GM21825 (cell line): ENCODE data around the gene PPIB.
"Not testable (repeated sequence)": the region's sequence is repeated elsewhere in the genome, so short reads cannot be mapped to it uniquely, and the experiment has no call there.

Experiments
- ATAC-seq: cut with Tn5 transposase; IDR thresholded peaks from one replicate; pipeline ENCODE4 v1.9.1; 2021; ENCODE audit warnings: mild to moderate bottlenecking, moderate library complexity; ENCODE audit not compliant: unreplicated experiment

The PPIB gene

DNA sequence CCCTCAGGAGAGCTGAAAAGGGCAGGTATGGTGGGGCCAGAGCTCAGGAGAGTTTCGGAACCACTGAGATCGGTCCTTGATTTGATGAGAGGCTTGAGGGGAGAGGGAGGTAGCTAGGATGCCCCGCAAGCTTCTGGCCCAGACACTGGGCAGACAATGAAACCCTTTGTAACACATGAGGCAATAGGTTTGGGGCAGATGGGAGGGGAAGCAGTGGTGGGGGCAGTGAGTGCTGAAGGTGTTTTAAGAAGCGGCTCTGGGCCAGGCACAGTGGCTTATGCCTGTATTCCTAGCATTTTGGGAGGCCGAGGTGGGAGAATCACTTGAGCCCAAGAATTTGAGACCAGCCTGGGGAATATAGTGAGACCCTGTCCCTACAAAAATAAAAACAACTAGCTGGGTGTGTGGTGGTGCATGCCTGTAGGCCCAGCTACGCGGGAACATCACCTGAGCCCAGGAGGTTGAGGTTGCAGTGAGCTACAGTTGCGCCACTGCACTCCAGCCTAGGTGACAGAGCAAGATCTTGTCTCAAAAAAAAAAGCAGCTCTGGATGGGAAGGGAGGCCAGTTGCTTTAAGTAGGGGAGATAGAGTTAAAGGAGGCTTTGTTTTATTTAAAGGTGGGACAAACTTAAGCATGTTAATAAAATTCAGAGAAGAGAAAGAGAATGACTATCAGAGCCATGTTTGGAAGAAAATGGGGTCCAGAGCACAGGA, 20.9 kb downstream of the PPIB start:
- no peak for ATAC-seq

DNA sequence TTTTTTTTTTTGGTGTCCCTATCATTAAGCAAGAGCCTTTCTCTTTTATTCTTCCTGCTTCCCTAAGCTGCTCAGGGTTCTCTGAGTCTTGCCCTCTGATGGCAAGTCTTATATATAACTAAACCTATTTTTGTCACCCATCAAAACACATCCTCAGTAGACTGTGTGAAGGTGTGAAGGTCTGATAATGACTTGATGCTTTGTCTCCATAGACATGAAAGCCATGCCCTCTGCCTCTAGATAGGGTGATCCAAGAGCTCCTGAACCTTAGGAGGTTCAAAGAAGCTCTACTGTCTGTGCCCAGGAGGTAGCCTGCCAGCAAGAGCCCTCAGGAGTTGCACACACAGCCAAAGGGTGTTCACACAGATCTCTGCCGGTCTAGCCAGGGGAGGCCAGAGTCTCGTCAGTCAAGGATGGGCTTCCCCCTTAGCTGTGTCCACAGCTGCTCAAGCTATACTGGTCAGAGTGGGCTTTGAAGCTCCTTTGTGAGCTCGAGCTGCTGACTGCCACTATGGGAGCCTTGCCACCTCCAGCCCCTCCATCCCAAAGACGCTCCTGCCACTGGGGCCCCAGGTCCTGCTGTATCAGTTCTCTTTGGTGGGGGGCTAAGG, 24.4 kb downstream of the PPIB start:
- no peak for ATAC-seq

DNA sequence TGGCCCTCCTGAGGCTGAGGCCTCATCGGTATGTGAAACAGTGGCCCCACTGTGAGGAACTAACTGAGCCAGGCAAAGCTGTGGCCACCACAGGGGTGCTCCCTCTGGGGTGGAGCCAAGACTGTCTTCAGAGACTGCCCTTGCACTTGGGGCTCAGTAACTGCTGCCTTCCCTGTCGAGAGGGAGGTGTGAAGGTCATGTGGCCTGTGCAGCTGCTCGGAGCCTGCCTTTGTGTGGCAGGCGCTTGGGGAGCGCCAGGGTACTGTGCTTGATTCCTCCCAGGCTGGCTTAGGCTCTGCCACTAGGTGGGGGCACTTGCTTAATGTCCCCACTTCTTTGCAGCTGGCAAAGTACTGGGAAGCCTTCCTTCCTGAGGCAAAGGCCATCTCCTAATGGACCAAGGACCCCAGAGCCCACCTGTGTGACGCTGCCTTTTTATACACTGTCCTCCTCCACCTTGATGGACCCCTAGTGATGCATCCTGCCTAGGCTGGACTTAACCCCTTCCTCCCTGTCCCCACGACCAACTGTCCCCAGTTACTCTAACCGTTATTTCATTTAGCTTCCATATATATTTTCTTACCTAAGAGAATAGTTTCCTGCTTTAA, 25.5 kb downstream of the PPIB start:
- ATAC-seq, result no peak

DNA sequence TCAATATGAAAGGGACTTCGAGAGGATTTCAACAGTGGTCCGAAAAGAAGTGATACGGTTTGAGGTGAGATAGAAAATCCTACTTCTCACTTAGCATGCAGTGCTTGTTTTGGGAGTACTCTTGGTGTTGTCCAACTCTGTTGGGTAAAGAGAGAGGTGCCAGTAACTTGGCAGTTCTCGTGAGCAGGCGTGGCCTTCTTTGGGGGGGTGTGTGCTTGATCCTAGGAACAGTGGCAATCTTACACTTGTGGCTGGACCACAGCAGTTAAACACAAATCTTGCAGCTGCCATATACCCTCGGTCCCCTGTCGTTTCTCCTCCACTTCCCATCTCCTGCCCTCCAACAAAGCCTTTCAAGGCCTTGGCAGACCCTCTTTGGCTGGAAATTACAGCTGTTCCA, 26.5 kb downstream of the PPIB start:
- ATAC-seq, result no peak

DNA sequence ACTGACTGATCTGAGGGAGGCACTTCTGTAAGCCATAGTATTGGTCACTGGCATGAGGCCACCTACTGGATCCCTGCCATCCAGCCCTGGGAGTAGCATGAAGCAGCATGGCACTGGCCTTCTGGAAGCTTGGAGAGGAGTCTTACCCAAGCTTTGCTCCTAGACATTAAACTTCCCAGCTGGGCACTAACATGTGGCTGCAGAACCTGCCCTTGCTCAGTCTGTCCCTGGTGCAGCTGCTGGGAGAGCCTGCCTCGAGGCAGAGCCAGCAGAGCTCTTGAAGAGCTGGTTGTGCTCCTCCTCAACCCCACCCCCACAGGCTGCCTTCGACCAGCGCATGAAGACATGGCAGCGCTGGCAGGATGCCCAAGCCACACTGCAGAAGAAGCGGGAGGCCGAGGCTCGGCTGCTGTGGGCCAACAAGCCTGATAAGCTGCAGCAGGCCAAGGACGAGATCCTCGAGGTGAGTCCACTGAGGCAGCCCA, 28.4 kb downstream of the PPIB start:
- no peak for ATAC-seq

DNA sequence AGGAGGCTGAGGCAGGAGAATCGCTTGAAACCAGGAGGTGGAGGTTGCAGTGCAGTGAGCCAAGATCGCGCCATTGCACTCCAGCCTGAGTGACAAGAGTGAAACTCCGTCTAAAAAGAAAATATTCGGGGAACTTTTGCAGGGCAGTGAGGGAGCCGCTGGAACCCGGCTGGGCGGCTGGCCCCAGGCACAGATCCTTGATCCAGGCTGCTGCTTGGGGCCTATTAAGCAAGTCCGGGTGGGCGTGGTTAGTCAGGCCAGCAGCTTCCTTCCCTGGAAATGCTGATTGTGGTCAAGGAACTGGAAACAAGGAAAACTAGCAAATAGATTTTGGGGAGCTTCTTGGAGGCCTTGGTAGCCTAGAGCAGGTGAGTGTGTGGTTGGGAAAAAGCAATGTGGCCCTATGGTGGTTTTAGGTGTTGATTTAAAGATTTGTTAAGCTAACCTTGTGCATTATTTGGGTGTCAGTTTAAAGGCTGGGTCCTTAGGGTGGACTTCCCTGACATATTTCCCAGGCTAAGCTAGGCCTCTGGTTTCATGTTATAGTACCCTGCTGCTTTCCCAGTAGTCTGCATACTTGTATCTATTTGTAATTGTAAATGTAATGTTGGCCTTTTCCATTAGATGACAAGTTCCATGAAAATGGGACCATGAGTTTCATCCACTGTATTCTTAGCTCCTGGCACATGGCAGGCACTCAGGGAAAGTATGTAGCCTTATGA, 29.0 kb downstream of the PPIB start:
- ATAC-seq, result no peak

DNA sequence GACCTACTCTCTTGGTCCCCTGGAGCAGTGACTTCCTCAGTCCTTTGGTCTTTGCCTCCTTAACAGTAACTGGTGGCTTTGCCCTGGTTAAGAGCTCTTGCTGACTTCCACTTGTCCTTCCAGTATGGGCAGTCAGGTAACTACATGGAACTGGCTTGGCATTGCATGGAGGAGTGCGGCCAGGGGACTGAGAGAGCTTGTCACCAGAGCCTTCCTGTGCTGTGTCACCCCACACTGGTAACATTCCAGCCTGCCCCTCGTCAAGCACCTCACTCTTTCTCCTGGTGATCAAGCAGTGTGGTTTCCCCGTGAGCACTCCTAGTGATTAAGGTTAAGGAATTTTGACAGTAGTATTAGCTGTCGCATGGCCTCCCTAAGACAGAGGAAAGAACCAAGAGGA, 30.6 kb downstream of the PPIB start:
- ATAC-seq, result no peak

DNA sequence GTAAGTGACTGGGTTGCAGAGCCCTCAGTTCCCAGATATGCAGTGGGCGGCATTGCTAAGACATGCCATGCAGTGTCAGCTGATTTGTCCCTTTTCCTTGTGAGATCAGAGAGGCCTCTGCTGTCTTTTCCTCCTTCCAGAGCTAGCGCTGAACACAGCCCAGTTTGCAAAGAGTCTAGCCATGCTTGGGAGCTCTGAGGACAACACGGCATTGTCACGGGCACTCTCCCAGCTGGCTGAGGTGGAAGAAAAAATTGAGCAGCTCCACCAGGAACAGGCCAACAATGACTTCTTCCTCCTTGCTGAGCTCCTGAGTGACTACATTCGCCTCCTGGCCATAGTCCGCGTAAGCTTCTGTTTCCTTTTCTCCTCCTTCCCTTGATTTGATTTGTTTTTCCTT, 31.3 kb downstream of the PPIB start:
- ATAC-seq, result no peak

DNA sequence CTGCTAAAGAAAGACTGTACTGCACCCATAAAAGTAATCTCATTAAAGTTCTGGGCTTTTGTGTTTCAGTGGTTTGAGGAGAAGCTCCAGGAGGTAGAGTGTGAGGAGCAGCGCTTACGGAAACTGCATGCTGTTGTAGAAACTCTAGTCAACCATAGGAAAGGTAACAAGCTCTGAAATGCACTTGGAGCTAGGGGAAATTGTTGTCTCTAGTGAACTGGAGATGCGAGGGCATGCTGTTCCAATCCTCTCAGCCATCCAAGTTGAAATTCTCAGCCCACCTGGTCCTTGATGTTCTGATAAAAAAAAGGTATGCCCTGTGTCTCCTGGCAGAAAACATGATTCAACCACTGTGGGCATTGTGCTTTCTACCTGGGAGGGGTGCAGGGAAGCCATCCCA, 32.7 kb downstream of the PPIB start:
- no peak for ATAC-seq

DNA sequence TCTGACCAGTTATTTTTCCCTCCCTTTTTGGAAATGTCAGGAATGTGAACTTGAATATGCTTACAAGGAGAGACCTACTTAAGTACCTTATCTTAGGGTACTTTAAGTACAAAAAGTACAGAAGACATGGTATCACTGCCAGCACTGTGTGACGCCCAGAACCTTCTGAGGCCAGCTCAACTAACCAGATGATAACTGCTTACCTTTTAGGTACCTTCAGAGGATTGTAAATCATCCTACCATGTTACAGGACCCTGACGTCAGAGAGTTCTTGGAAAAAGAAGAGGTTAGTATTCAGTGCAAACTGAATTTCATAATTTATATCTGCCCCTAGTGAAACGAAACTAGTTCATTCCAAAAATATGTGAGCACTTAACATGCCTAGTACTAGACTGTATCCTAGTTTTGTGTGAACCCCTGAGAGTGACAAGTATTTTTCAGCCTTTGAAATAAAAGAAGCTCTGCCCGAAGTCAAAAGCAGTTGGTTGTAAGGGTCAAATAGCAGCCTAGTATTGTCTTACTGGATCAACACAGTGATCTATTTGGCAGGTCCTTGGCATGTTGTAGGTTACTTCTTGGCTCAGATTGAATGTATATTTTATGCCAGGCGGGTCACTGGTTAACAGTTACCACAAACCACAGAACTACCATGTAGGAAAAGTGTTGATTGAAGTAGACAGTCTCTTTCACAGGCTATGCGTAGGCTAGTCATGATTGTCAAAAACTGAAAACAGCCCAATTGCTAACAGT, 35.1 kb downstream of the PPIB start:
- no peak for ATAC-seq

DNA sequence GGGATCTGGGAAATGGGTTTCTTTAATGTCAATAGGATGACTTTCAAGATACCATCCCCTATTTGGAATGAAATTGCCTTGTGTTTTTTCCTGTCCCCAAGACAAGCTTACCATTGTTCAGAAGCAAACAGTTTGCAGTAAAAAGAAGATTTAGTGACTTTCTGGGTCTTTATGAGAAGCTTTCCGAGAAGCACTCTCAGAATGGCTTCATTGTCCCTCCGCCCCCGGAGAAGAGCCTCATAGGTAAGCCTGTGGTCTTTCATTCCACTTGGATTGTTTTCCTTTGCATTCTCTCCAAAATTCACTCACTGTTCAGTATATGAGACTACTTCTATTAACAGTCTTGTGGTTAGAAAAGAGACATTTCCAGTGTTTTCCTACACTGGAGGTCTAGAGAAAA, 36.8 kb downstream of the PPIB start:
- ATAC-seq, result no peak

DNA sequence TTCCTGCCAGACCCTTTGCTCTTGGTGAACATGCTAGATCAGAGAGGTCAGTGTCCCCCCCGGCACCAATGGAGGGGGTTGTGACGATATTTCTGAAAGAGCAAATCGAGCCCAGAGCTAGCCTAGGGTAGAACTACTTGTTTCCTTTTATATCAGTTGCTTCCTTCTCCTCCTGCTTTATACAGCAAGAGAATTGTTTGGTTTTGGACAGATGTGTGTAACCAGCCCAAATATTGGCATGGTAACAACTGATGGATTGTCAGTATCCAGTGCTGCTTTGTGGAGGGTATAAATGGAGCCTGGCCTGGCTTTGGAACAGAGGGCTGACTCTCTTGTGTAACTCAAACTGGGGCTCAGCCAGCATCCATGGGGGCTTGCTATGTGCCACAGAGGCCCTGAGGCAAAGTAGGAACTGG, 39.9 kb downstream of the PPIB start:
- no peak for ATAC-seq

DNA sequence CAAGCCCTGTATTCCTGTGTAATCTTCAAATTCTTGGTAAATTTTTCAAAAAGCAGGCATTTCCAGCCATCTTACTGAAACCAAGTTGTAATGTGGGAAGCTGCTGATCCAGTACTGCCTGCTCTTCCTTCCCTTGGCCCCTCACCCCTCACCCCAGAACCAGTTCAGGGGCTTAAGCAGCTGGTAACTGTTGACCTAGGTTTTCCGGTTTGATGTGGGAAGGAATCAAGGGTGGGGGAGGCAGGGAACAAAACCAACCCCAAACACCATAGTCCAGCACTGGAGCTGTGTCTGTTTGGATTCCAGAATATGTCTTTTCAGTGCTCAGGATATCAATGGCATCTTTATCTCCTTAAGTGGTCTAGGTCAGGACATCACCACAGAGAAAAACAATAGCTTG, 40.4 kb downstream of the PPIB start:
- ATAC-seq, result no peak

DNA sequence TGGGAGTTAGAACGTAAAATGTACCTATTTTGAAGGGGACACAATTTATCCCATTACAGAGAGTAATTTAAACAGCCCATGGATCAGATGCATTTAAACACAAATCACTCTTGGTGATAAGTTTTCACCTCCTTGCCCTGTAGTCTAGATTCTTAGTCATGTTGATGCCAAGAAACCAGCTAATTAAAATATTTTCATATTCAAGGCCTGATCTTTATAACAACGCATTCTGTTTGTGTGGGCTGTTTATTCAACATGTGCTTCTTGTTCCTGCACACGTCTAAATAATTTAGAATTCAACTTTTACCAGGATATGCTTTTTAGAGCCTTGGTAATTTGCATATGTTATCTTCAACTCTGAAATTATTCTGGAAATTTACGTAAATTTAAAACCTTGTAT, 41.2 kb downstream of the PPIB start:
- ATAC-seq, result no peak

DNA sequence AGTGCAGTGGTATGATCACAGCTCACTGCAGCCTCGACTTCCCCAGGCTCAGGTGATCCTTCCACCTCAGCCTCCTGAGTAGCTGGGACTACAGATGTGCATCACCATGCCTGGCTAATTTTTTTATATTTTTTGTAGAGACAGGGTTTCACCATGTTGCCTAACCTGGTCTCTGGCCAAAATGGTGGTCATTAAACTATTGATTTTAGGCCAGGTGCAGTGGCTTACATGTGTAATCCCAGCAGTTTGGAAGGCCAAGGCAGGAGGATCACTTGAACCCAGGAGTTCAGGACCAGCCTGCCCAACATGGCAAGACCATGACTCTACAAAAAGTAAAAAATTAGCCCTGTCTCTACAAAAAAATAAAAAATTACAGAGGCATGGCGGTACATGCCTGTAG, 42.5 kb downstream of the PPIB start:
- ATAC-seq, result not testable (repeated sequence)

DNA sequence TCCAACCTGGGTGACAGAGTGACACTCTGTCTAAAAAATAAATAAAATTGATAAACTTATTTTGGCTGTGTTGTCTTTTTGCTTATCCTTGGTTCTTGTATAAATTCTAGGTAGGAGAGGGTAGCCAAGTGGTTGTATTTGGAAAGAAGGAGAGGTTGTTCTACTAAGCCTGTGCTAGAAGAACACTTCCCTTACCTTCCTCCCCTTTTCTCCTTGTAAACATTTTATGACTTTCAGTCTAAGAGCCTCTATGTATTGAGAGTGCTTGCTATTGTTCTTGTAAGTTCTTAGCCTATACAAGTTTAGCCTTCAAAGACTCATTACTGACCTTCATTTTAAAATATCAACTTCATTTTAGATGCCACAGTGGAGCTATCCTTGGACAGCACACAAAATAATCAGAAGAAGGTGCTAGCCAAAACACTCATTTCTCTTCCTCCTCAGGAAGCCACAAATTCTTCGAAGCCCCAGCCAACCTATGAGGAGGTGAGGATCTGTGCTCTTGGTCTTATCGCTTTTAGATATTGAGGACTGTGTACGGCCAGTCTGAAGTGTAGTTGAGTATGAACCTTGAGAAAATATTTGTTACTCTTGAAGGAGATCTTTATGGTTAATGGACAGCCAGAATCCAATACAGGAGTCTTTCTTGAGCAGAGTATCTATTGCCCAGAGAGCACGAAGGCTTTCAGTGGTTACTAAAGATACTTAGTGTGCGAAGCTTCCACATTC, 44.9 kb downstream of the PPIB start:
- ATAC-seq, result no peak

DNA sequence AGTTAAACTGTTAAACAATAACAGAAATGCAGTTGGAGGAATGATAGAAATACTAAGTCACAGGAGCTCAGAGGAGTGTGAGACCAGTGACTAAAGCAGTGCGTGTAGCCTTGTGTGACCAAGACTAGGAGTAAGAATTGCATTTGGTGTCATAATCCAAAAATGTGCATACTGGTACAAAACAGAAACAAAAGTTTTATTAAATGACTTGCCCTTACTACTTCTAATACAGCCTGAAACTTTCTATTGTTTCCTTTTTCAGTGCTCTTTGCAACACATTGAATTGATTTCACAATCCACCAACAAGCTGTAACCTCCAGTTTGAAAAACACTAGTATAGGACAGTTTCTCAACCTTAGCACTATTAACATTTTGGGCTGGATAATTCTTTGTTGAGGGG, 49.9 kb downstream of the PPIB start:
- ATAC-seq, result no peak

DNA sequence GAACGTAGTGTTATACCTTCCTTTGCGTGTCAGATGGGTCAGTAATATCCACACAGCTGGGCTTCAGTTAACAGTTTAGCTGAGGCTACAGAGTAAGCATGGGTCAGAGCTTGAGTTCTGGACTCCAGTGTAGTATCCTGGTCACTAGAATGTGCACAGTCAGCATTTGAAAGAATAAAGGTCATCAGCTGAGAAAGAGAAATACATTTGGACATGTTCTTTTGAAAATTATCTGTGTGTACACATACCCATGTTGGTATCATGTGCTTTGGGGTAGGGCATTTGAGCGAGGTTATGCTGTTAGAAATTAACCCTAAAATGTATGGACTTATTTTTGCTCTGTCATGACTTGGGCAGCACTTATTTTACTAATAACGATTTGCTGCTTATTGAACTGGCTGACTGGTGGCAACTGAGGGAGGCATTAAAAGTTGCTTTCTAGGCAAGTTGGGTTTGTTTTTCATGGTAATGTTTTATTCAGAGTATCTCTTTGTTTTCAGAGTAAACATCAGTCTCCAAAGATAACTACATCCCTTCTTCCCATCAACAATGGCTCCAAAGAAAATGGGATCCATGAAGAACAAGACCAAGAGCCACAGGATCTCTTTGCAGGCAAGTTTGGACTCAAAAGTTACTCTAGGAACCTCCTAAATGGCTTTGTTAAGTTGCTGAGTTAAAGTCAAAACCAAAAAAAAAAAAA, 50.6 kb downstream of the PPIB start:
- ATAC-seq, result no peak

DNA sequence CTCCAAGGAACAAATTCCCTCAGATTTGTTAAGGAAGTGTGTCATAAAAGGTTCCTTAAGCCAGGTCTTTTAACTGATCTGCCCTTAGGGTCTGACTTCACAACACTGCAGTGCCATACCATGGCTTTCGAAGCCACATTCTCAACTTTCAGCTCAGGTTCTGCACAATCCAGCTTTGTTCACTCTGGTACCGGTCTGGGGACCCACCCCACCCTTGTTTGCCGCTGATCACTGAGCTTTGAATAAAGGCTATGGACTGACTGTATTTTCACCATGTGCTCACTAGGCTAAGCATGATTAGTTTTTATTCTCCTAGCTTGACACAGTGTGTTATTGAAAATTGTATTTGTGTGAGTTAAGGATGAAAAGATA, 51.2 kb downstream of the PPIB start:
- no peak for ATAC-seq
